ENCODE results near the gene NAT14.
"Not testable (repeated sequence)": the region's sequence is repeated elsewhere in the genome, so short reads cannot be mapped to it uniquely, and the experiment has no call there.

NAT14 gene

DNA sequence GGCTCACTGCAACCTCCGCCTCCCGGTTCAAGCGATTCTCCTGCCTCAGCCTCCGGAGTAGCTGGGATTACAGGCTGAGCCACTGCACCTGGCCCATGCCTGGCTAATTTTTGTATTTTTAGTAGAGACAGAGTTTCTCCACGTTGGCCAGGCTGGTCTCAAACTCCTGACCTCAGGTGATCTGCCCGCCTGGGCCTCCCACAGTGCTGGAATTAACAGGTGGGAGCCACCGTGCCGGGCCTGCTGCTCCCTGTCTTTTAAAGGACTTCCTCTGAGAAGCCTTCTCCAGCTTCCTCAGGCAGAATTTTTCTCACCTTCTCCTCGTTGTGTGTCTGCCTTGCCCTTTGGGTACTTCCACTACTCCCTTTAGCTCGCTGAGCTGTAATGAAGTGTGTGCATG lies 11.8 kb downstream of the NAT14 start:
- H3K36me3 ChIP-seq (ENCODE audit: control insufficient read depth, insufficient read depth, low read length); H3K27ac ChIP-seq (ENCODE audit: low read depth, low read length, severe bottlenecking); H3K4me3 ChIP-seq (ENCODE audit: extremely low read depth, insufficient read depth, low read length, poor library complexity, severe bottlenecking); H3K4me1 ChIP-seq (ENCODE audit: control insufficient read depth, insufficient read depth, low read length, poor library complexity, severe bottlenecking); H3K9me3 ChIP-seq (ENCODE audit: control insufficient read depth, low read length): not testable (repeated sequence)
- WGBS, 2 experiments (ENCODE audit: insufficient coverage in 2 of 2), result 79 to 85% methylated on average over 8 of the region's 10 CpGs

DNA sequence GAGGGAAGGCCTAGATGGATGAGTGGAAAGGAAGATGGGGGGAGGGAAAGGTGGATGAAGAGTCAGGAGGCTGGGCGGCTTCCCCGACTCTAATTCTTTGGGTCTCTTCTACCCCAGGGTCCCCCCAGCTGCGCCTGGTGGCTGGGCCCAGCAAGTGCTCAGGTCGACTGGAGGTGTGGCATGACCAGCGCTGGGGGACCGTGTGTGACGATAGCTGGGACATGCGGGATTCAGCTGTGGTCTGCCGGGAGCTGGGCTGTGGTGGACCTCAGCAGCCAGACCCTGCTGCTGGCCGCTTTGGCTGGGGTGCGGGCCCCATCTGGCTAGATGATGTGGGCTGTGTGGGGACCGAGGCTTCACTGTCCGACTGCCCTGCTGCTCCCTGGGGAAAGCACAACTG lies 12.8 kb downstream of the NAT14 start:
- Histone ChIP-seq H3K9me3 (ENCODE audit: control insufficient read depth, low read length) (no peaks in the 10 kb centered on the region), H3K27ac (ENCODE audit: low read depth, low read length, severe bottlenecking) (no peak overlapping the region), H3K4me1 (ENCODE audit: control insufficient read depth, insufficient read depth, low read length, poor library complexity, severe bottlenecking) (no peaks in the 10 kb centered on the region), H3K4me3 (ENCODE audit: extremely low read depth, insufficient read depth, low read length, poor library complexity, severe bottlenecking) (no peak overlapping the region), H3K36me3 (ENCODE audit: control insufficient read depth, insufficient read depth, low read length) (peaks cover 5% of the 10 kb centered on the region)
- WGBS, 2 experiments (ENCODE audit: insufficient coverage in 2 of 2), result 90 to 93% methylated on average over 11 to 12 of the region's 13 CpGs

DNA sequence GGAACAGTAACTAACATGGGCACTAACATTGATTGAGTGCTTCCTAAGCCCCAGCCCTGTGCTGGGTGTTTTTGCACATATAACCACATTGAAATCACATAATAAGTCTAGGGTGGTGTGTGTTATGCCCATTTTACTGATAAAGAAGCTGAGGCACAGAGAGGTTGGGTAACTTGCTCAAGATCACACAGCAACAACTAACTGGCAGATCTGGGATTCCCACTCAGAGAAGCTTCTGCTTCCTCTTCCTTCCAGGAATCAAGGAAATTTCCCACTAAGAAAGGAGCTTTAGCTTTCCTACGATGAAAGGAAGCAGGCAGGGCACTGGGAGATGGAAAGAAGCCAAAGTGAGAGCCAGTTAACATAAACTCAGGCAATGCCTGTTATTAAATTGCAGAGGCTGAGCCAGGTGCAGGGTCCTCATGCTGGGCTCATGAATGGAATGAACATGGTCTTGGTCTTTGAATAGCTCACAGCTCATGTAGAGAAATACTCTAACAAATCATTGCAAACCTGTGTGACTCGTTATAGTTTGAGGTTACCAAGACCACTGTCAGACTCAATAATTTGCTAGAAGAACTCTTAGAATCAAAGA lies 13.4 kb downstream of the NAT14 start:
- no peaks in the 10 kb centered on the region for H3K9me3 ChIP-seq (ENCODE audit: control insufficient read depth, low read length)
- no peak overlapping the region for H3K27ac ChIP-seq (ENCODE audit: low read depth, low read length, severe bottlenecking)
- no peaks in the 10 kb centered on the region for H3K4me1 ChIP-seq (ENCODE audit: control insufficient read depth, insufficient read depth, low read length, poor library complexity, severe bottlenecking)
- peaks cover 5% of the 10 kb centered on the region for H3K36me3 ChIP-seq (ENCODE audit: control insufficient read depth, insufficient read depth, low read length)
- H3K4me3 ChIP-seq (ENCODE audit: extremely low read depth, insufficient read depth, low read length, poor library complexity, severe bottlenecking), result no peak overlapping the region
- WGBS, 2 experiments (ENCODE audit: insufficient coverage in 2 of 2), result 78 to 88% methylated on average over 1 to 2 of the region's 2 CpGs

DNA sequence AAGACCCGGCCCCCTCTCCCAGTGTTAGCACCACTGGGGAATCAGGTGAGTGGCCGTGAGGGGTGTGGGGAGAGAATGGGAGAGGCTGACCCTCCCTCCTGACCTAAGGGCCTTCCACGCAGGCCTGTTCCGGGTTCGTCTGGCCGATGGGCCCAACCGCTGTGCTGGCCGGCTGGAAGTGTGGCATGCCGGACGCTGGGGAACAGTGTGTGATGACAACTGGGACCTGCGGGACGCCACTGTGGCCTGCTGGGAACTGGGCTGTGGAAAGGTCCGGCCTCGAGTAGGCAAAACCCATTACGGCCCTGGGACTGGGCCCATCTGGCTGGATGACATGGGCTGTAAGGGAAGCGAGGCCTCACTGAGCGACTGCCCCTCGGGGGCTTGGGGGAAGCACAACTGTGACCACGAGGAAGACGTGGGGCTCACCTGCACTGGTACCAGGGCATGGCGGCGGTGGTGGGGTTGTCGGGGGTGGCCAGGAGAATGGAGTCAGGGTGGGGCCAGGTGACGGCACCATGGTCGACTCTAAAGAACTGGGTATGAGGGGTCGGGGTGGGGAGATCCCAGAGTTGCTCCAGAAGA lies 15.5 kb downstream of the NAT14 start:
- Histone ChIP-seq H3K4me3 (ENCODE audit: extremely low read depth, insufficient read depth, low read length, poor library complexity, severe bottlenecking) (no peak overlapping the region), H3K27ac (ENCODE audit: low read depth, low read length, severe bottlenecking) (no peak overlapping the region), H3K36me3 (ENCODE audit: control insufficient read depth, insufficient read depth, low read length) (peaks cover 5% of the 10 kb centered on the region), H3K4me1 (ENCODE audit: control insufficient read depth, insufficient read depth, low read length, poor library complexity, severe bottlenecking) (no peaks in the 10 kb centered on the region), H3K9me3 (ENCODE audit: control insufficient read depth, low read length) (no peaks in the 10 kb centered on the region)
- WGBS, 2 experiments (ENCODE audit: insufficient coverage in 2 of 2), result 92 to 96% methylated on average over 19 to 25 of the region's 26 CpGs

DNA sequence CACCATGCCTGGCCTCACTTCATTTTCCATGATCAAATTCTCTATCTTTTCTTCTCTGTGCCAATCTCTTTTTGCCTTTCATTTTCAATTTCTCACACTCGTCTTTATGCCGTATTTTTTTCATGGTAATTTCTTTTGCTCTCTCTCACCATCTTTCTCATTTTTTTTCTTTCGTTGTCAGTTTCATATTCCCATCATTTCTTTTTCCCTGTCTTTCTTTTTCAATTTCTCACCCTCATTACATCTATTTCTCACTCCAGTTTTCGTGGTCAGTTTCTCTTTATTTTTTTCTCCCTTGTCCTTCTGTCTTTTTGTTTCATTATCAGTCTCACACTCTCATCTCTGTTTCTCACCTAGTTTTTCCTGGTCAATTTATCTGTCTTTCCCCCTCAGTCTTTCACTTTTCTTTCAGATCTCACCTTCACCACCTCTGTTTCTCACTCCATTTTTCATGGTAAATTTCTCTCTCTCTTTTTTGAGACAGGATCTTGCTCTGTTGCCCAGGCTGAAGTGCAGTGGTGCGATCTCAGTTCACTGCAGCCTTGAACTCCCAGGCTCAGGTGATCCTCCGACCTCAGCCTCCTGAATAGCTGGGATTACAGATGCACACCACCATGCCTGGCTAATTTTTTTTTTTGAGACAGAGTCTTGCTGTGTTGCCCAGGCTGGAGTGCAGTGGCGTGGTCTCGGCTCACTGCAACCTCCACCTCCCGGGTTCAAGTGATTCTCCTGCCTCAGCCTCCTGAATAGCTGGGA lies 17.4 kb downstream of the NAT14 start:
- WGBS, 2 experiments (ENCODE audit: insufficient coverage in 2 of 2), result 92 to 93% methylated on average over 5 to 6 of the region's 9 CpGs

DNA sequence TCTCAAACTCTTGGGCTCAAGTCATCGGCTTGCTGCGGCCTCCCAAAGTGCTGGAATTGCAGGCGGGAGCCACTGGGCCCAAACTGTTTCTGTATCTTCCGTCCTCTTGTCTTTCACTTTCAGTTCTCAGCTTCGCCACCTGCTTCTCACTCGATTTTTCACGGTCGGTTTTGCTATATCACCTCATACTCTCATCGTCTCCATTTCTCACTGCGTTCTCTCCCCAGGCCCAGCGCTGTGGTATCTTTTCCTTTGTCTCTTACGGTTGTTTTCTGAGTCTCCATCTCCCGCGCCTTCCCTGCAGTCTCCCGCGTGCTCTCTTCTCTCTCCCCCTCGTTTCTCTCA lies 18.1 kb downstream of the NAT14 start:
- H3K9me3 ChIP-seq (ENCODE audit: control insufficient read depth, low read length), result no peaks in the 10 kb centered on the region
- H3K4me1 ChIP-seq (ENCODE audit: control insufficient read depth, insufficient read depth, low read length, poor library complexity, severe bottlenecking), result no peaks in the 10 kb centered on the region
- no peak overlapping the region for H3K27ac ChIP-seq (ENCODE audit: low read depth, low read length, severe bottlenecking)
- peaks cover 5% of the 10 kb centered on the region for H3K36me3 ChIP-seq (ENCODE audit: control insufficient read depth, insufficient read depth, low read length)
- 95 to 96% methylated on average over 16 to 17 of the region's 17 CpGs for WGBS, 2 experiments (ENCODE audit: insufficient coverage in 2 of 2)
- H3K4me3 ChIP-seq (ENCODE audit: extremely low read depth, insufficient read depth, low read length, poor library complexity, severe bottlenecking), result no peak overlapping the region

More for the DNA sequence above, 17.4 kb downstream of the NAT14 start:
- no peak overlapping the region for H3K27ac ChIP-seq (ENCODE audit: low read depth, low read length, severe bottlenecking)
- no peaks in the 10 kb centered on the region for H3K4me1 ChIP-seq (ENCODE audit: control insufficient read depth, insufficient read depth, low read length, poor library complexity, severe bottlenecking)
- no peaks in the 10 kb centered on the region for H3K9me3 ChIP-seq (ENCODE audit: control insufficient read depth, low read length)
- H3K36me3 ChIP-seq (ENCODE audit: control insufficient read depth, insufficient read depth, low read length), result peaks cover 5% of the 10 kb centered on the region
- H3K4me3 ChIP-seq (ENCODE audit: extremely low read depth, insufficient read depth, low read length, poor library complexity, severe bottlenecking), result no peak overlapping the region

DNA sequence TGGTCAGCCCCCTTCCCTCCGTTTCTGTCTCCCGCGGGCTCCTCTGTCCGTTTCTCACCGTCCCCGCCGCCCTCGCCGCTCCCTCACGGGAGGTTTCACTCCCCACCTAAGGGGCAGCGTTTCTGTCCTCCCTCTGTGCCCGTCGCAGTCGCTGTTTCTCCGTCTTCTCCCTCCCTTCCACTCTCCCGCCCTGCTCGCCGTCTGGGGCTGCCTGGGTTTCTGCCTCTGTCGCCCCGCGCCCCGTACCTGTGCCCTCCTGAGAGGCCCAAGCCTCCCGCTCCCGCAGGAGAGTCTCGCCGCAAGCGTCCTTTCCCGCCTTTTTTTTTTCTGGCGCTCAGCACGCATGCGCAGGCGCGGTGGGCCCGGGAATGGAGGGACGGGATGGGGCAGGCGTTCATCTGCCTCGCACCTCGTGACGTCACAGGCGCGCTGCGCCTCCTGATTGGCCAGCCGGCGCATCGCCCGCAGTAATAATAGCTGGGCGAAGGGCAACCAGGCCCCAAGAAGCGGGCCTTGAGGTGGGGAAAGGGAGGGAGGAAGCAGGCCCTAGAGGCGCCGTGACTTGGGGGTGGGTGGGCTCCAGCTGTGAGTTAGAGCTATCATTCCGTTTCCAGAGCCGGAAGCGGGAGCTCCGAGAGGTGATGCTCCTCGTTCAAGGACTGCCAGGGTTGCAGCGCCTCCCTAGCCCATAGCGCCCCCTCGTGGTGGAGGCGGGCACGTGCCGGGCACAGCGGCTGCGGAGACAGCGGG lies 18.7 kb downstream of the NAT14 start:
- Histone ChIP-seq H3K36me3 (ENCODE audit: control insufficient read depth, insufficient read depth, low read length) (peaks cover 5% of the 10 kb centered on the region), H3K4me3 (ENCODE audit: extremely low read depth, insufficient read depth, low read length, poor library complexity, severe bottlenecking) (peak overlapping the region; percentile 31), H3K4me1 (ENCODE audit: control insufficient read depth, insufficient read depth, low read length, poor library complexity, severe bottlenecking) (no peaks in the 10 kb centered on the region), H3K9me3 (ENCODE audit: control insufficient read depth, low read length) (no peaks in the 10 kb centered on the region), H3K27ac (ENCODE audit: low read depth, low read length, severe bottlenecking) (no peak overlapping the region)
- WGBS, 2 experiments (ENCODE audit: insufficient coverage in 2 of 2), result 33 to 35% methylated on average over 46 to 59 of the region's 64 CpGs

DNA sequence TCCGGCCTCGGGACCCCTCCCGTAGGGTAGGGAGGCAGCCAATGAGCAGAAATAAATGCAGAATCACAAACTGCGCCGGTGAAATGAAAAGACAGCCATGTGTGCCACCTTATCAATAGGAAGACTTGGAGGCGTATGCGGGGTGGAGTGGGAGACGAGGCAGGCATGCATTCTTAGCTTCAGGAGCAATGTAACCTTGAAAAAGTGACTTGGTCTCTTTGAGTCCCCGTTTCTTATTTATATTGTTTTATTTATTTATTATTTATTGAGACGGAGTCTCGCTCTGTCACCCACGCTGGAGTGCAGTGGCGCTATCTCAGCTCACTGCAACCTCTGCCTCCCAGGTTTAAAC lies 19.2 kb downstream of the NAT14 start:
- H3K36me3 ChIP-seq (ENCODE audit: control insufficient read depth, insufficient read depth, low read length), result peaks cover 5% of the 10 kb centered on the region
- 33 to 35% methylated on average over 9 to 10 of the region's 13 CpGs for WGBS, 2 experiments (ENCODE audit: insufficient coverage in 2 of 2)
- H3K4me3 ChIP-seq (ENCODE audit: extremely low read depth, insufficient read depth, low read length, poor library complexity, severe bottlenecking), result peak overlapping the region; percentile 31
- no peaks in the 10 kb centered on the region for H3K9me3 ChIP-seq (ENCODE audit: control insufficient read depth, low read length)
- no peaks in the 10 kb centered on the region for H3K4me1 ChIP-seq (ENCODE audit: control insufficient read depth, insufficient read depth, low read length, poor library complexity, severe bottlenecking)
- H3K27ac ChIP-seq (ENCODE audit: low read depth, low read length, severe bottlenecking), result no peak overlapping the region

DNA sequence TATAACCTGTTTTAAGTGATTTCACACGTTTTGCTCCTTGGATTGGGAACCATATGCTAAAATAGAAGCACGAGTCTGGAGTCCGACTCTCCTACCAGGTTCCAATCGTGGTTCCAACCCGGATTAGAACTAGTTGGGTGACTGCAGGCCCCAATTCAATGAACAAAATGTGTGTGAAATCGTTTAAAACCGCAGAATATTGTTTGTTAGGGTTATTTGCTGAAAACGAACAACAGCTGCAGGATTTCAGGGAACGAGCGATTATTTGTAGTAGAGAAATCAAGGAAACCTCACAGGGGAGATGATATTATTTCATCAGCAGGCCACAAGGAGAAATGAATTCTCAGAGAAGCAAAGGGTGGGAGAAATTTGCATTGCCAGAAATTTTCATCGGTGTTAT lies 20.0 kb downstream of the NAT14 start:
- WGBS, 2 experiments (ENCODE audit: insufficient coverage in 2 of 2), result 85 to 89% methylated on average over 11 of the region's 11 CpGs
- Histone ChIP-seq H3K36me3 (ENCODE audit: control insufficient read depth, insufficient read depth, low read length) (peaks cover 4% of the 10 kb centered on the region), H3K4me1 (ENCODE audit: control insufficient read depth, insufficient read depth, low read length, poor library complexity, severe bottlenecking) (no peaks in the 10 kb centered on the region), H3K9me3 (ENCODE audit: control insufficient read depth, low read length) (no peaks in the 10 kb centered on the region), H3K27ac (ENCODE audit: low read depth, low read length, severe bottlenecking) (no peak overlapping the region), H3K4me3 (ENCODE audit: extremely low read depth, insufficient read depth, low read length, poor library complexity, severe bottlenecking) (no peak overlapping the region)

DNA sequence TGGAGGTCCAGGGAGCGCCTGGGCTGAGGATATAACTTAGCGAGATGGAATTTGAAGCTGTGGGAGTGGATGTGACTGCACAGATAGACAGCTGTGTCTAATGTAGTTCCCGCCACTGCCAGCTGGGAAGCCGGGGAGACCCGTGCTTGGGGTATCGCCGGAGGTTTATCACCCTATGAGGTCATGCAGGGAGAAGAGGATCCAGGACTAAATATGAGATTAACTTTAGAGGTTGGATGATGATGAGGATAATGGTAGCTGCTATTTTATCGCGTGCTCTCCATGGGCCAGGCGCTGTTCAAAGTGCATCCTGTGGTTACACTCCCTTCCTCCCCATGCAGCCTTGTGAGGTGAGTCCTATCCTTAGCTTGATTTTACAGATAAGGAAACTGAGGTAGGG lies 23.1 kb downstream of the NAT14 start:
- Histone ChIP-seq H3K36me3 (ENCODE audit: control insufficient read depth, insufficient read depth, low read length) (no peaks in the 10 kb centered on the region), H3K4me1 (ENCODE audit: control insufficient read depth, insufficient read depth, low read length, poor library complexity, severe bottlenecking) (no peaks in the 10 kb centered on the region), H3K9me3 (ENCODE audit: control insufficient read depth, low read length) (no peaks in the 10 kb centered on the region), H3K27ac (ENCODE audit: low read depth, low read length, severe bottlenecking) (no peak overlapping the region), H3K4me3 (ENCODE audit: extremely low read depth, insufficient read depth, low read length, poor library complexity, severe bottlenecking) (no peak overlapping the region)
- WGBS, 2 experiments (ENCODE audit: insufficient coverage in 2 of 2), result 67 to 82% methylated on average over 3 to 9 of the region's 10 CpGs

Measured in mesodermal cell (in vitro differentiated cells).